DND-41 (cell line): ENCODE measurements around the gene PLEK.

Source experiments
- ATAC-seq: fragments of 200-7000 bp; cut with Tn5 transposase; 3 replicates; pipeline ENCODE4 v1.9.1; 2021; ENCODE audit warnings: low read depth; ENCODE audit not compliant: insufficient read depth
- DNase-seq: peaks from one replicate; pipeline ENCODE4 v3.0.0-alpha.2; 2020
- H2AFZ ChIP-seq: 2 replicates; pipeline ENCODE4 v1.6.0; 2012; ENCODE audit warnings: low read depth, low read length
- H3K27ac ChIP-seq: 2 replicates; pipeline ENCODE4 v1.5.1; 2012; ENCODE audit warnings: low read length, inconsistent platforms
- H3K27me3 ChIP-seq: fragments of 200-600 bp; sonication (generic); 2 replicates; pipeline ENCODE4 v1.6.0; 2012; ENCODE audit warnings: low read length, mild to moderate bottlenecking, inconsistent platforms; ENCODE audit not compliant: insufficient read depth, poor library complexity
- H3K36me3 ChIP-seq: 2 replicates; pipeline ENCODE4 v1.5.1; 2012; ENCODE audit warnings: low read length, inconsistent platforms; ENCODE audit not compliant: insufficient read depth
- H3K4me1 ChIP-seq: 2 replicates; pipeline ENCODE4 v1.5.1; 2012; ENCODE audit warnings: mild to moderate bottlenecking, low read length; ENCODE audit not compliant: insufficient read depth
- H3K4me2 ChIP-seq: 2 replicates; pipeline ENCODE4 v1.6.0; 2012; ENCODE audit warnings: mild to moderate bottlenecking, moderate library complexity, low read length, inconsistent platforms; ENCODE audit not compliant: insufficient read depth
- H3K4me3 ChIP-seq, 2 experiments: fragments of 200-600 bp in 1 of 2; shearing (Covaris generic) in 1 of 2; 2 replicates each; pipeline ENCODE4 v1.5.1; 2012 to 2016; ENCODE audit warnings: inconsistent platforms in 2 of 2, low read length in 2 of 2, mild to moderate bottlenecking in 2 of 2, low read depth in 1 of 2, moderate library complexity in 1 of 2
- H3K79me2 ChIP-seq: 2 replicates; pipeline ENCODE4 v1.6.0; 2012; ENCODE audit warnings: low read length, inconsistent platforms; ENCODE audit not compliant: insufficient read depth
- H3K9ac ChIP-seq: 2 replicates; pipeline ENCODE4 v1.6.0; 2012; ENCODE audit warnings: low read depth, mild to moderate bottlenecking, inconsistent platforms, low read length, moderate library complexity
- H3K9me3 ChIP-seq: 2 replicates; pipeline ENCODE4 v1.5.1; 2012; ENCODE audit warnings: low read length, moderate library complexity, mild to moderate bottlenecking, inconsistent platforms; ENCODE audit not compliant: insufficient read depth, severe bottlenecking
- H4K20me1 ChIP-seq: 2 replicates; pipeline ENCODE4 v1.6.0; 2012; ENCODE audit warnings: low read length; ENCODE audit not compliant: insufficient read depth
- CTCF ChIP-seq: IDR thresholded peaks from 2 replicates; pipeline ENCODE4 v1.5.1; 2012; ENCODE audit warnings: borderline replicate concordance, low read length, moderate library complexity, mild to moderate bottlenecking; ENCODE audit not compliant: poor library complexity, severe bottlenecking; ENCODE audit errors: extremely low read depth
- EZH2 ChIP-seq: IDR thresholded peaks from 3 replicates; pipeline ENCODE4 v1.6.1; 2012; ENCODE audit warnings: borderline replicate concordance, low read depth, mild to moderate bottlenecking, moderate library complexity, low read length, inconsistent platforms; ENCODE audit not compliant: severe bottlenecking

Gene PLEK

GRCh38 chr2:68411397-68412126 lies 46.5 kb downstream of the PLEK start:
- no peak overlapping the region for H3K27ac ChIP-seq
- H4K20me1 ChIP-seq: no peaks in the 10 kb centered on the region
- ATAC-seq: no peak
- H3K27me3 ChIP-seq: no peaks in the 10 kb centered on the region
- H3K4me2 ChIP-seq: no peak overlapping the region
- TF ChIP-seq EZH2: no peak
- TF ChIP-seq CTCF: no peak
- no peak overlapping the region for H3K9ac ChIP-seq
- no peak overlapping the region for H3K4me3 ChIP-seq
- no peak overlapping the region for H2AFZ ChIP-seq
- no peaks in the 10 kb centered on the region for H3K4me1 ChIP-seq
- H3K36me3 ChIP-seq: no peaks in the 10 kb centered on the region
- no peaks in the 10 kb centered on the region for H3K79me2 ChIP-seq
- no peaks in the 10 kb centered on the region for H3K9me3 ChIP-seq
- DNase-seq: no peak

DNA sequence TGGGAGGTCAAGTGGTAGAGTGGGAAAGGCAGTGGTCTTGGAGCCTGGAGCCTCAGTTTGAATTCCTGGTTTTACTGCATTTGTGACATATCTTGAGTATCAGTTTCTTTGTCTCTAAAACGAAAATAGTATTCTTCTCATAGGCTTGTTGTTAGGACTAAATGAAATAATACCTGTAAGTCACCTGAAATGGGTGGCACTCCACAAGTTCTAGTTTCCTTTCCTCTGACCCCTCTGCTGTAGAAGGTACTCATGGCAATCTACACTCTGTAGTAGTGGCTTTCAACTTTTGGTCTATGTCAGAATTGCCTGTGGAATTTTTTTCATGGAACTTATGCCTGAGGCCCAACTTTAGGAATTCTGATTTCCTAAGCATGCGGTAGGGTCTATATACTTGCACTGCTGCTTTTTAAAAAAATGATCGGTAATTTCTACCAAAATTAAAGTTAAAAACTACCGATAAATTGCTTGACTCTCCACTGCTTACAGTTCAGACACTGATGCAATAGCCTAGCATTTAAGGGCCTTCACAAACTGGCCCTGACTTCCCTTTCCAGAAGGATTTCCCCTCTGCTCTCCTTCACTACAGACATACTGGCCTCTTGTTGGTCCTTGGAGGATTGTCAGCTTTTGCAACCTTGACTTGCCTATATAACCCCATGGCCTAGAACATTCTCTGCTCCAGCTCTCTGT lies 47.2 kb downstream of the PLEK start:
- Histone ChIP-seq H3K27ac (no peak overlapping the region), H3K27me3 (no peaks in the 10 kb centered on the region), H3K4me2 (no peak overlapping the region), H3K4me3 (no peak overlapping the region), H4K20me1 (no peaks in the 10 kb centered on the region), H3K79me2 (no peaks in the 10 kb centered on the region), H3K36me3 (no peaks in the 10 kb centered on the region), H3K9ac (no peak overlapping the region), H3K9me3 (no peaks in the 10 kb centered on the region), H3K4me1 (no peaks in the 10 kb centered on the region), H2AFZ (no peak overlapping the region)
- ATAC-seq (no peak), DNase-seq (no peak)
- no peak for TF ChIP-seq CTCF
- TF ChIP-seq EZH2: no peak

- Histone ChIP-seq H3K79me2 (no peaks in the 10 kb centered on the region), H3K4me2 (no peak overlapping the region), H3K4me1 (peaks cover 9% of the 10 kb centered on the region), H3K36me3 (no peaks in the 10 kb centered on the region), H3K4me3 (no peak overlapping the region), H2AFZ (no peak overlapping the region), H3K27me3 (no peaks in the 10 kb centered on the region), H3K9ac (no peak overlapping the region), H3K27ac (no peak overlapping the region), H4K20me1 (no peaks in the 10 kb centered on the region), H3K9me3 (no peaks in the 10 kb centered on the region)
- ATAC-seq (no peak), DNase-seq (no peak)
- TF ChIP-seq EZH2 (no peak), CTCF (no peak)
Measured at GRCh38 chr2:68413466-68413865, 48.4 kb downstream of the PLEK start.
